Thyroid gland (tissue), 4 donors: ENCODE data around the gene RPS6KB2.
"Not testable (repeated sequence)": the region's sequence is repeated elsewhere in the genome, so short reads cannot be mapped to it uniquely, and the experiment has no call there.

ENCODE experiments used
- POLR2A ChIP-seq, 2 donors: fragments of 450-650 bp; IDR thresholded peaks; one replicate each; pipeline ENCODE4 v1.6.1; 2017; ENCODE audit warnings: antibody characterized with exemption in 2 of 2, mild to moderate bottlenecking in 2 of 2, moderate library complexity in 1 of 2
- TF ChIP-seq, protein P1 (sequence below), 6 experiments: fragments of 200-600 bp in 3 of 6; fragments of 450-650 bp in 3 of 6; sonication (generic) in 3 of 6; IDR thresholded peaks; one replicate each; pipeline ENCODE4 v1.5.1; 2016 to 2019; ENCODE audit warnings: antibody characterized with exemption in 6 of 6, mild to moderate bottlenecking in 2 of 6, inconsistent platforms in 1 of 6, moderate library complexity in 1 of 6

DNA sequence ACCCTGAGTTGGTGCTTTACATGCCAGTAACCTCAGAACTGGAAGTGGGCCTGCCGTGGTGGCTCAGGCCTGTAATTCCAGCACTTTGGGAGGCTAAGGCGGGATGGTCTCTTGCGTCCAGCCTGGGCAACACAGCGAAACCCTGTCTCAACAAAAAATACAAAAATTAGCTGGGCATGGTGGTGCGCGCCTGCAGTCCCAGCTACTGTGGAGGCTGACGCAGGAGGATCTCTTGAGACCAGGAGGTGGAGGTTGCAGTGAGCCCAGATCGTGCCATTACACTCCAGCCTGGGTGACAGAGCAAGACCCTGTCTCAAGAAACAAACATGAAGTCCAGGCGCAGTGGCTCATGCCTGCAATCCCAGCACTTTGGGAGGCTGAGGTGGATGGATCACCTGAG, 25.2 kb upstream of the RPS6KB2 start:
- TF ChIP-seq, protein P1, sequence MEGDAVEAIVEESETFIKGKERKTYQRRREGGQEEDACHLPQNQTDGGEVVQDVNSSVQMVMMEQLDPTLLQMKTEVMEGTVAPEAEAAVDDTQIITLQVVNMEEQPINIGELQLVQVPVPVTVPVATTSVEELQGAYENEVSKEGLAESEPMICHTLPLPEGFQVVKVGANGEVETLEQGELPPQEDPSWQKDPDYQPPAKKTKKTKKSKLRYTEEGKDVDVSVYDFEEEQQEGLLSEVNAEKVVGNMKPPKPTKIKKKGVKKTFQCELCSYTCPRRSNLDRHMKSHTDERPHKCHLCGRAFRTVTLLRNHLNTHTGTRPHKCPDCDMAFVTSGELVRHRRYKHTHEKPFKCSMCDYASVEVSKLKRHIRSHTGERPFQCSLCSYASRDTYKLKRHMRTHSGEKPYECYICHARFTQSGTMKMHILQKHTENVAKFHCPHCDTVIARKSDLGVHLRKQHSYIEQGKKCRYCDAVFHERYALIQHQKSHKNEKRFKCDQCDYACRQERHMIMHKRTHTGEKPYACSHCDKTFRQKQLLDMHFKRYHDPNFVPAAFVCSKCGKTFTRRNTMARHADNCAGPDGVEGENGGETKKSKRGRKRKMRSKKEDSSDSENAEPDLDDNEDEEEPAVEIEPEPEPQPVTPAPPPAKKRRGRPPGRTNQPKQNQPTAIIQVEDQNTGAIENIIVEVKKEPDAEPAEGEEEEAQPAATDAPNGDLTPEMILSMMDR (IDR thresholded peaks at IDR 0.05): not testable (repeated sequence)
- not testable (repeated sequence) for TF ChIP-seq POLR2A (IDR thresholded peaks at IDR 0.05)
